Activated CD8-positive, alpha-beta memory T cell treated with anti-CD3 and anti-CD28 coated beads, Interleukin-2, amount 50 U/mL, for 1 hour (primary cell): ENCODE results near the gene PTPRT.

Experiments used
- DNase-seq: peaks from one replicate; pipeline ENCODE4 v3.0.0-alpha.2; 2020; ENCODE audit errors: extremely low read depth

PTPRT gene

GRCh38 chr20:43123180-43123579 is 66.5 kb downstream of the PTPRT start:
- no peak for DNase-seq

GRCh38 chr20:43119720-43120119 is 70.0 kb downstream of the PTPRT start:
- DNase-seq: no peak

- DNase-seq: no peak
Observed at GRCh38 chr20:43102394-43102793, 87.3 kb downstream of the PTPRT start.

GRCh38 chr20:43096931-43097260 is 92.8 kb downstream of the PTPRT start:
- DNase-seq: no peak

GRCh38 chr20:43096126-43096930 is 93.4 kb downstream of the PTPRT start:
- no peak for DNase-seq

DNA sequence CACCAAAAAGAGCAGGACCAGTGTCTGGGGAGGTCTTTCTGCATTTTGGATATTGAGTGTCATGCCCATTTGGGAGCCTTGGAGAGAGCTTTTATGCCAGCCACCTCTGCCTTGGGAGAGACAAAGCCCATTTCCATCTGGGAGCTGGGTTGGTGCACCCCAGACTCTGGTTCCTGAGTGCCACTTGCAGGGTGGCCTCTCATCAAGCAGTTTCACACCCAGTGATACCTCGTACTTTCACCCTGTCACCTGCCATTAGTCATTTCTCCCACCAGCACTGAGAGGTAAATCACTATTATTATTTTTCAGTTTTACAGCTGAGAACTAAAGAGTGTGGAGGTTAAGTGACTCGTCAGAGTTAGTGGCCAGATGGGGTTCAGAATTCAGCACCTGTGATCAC is 94.7 kb downstream of the PTPRT start:
- DNase-seq: no peak

- no peak for DNase-seq
Observed at GRCh38 chr20:43092386-43093088, 97.2 kb downstream of the PTPRT start.

DNA sequence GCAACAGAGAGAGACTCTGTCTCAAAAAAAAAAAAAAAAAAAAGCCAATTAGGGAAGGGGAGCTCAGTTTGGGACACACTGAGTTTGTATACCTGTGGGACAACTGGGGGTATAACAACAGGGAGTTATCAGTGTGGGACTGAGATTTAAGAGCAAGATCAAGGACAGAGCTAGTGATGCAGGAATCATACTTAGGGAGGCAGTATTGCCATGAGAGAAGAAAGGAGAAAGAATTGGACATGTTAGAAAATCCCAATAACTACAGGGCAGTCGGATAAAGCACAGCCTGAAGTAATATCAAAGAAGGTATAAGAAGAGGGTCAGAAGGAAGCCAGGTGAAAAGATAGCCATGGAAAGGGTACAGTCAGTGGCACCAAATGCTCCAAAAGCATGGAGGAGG is 121.2 kb downstream of the PTPRT start:
- DNase-seq: no peak

DNA sequence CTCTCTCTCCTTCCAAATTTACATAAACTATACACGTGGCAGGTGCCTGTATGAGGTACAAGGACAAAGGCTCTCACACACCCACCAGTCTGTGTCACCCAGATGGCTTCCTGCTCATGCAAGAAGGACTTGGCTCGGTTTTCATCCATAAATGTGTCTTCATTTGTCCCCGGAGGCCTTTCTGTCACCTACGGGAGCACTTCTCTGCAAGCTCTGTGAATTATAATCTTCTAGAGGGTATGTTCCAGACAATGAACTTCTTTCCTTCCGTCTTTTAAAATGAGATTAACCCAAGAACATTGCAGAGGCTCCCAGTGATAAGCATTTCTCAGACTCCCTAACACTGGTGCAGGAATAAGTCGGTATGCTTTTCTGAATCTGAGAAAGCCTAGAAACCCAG is 123.6 kb downstream of the PTPRT start:
- no peak for DNase-seq

GRCh38 chr20:43065299-43065698 is 124.4 kb downstream of the PTPRT start:
- no peak for DNase-seq

GRCh38 chr20:43058077-43058476 is 131.6 kb downstream of the PTPRT start:
- DNase-seq: no peak

DNA sequence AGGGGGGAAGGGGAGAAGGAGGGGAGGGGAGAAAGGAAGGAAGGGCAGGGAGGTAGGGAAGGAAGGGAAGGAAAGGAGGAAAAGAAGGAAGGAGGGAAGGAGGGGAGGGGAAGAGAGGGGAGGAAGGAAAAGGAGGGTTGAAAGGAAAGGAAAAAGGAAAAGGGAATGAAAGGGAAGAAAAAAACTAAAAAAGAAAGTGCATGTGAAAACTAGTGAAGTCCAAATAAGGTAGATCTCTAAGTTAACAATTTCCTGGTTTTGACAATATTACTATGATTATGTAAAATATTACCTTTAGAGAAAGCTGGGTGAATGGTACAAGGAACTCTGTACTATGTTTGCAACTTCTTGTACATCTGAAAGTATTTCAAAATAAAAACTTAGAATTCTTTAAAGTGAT is 132.4 kb downstream of the PTPRT start:
- DNase-seq: no peak

- no peak for DNase-seq
Observed at GRCh38 chr20:43055181-43055884, 134.4 kb downstream of the PTPRT start.

- DNase-seq: no peak
Observed at GRCh38 chr20:43052532-43052931, 137.2 kb downstream of the PTPRT start.

DNA sequence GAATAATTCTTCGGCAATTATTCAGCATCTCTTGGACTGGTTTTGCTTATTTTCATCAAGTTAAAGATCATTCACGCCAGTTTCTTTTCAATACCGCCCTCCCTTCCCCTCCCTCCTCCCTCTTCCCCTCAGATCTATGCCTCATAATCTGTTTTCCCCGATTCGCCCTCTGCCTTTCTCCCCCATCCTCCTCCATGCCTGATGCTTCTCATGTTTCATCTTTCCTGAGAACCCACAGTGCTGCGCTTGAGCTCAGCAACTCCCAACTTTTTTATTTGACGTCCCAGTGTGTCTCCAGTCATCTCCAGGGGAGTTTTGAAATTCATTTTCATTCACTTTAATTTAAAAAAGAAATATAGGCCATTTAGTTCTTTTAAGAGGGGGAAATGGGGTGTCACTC is 142.7 kb downstream of the PTPRT start:
- DNase-seq: no peak

DNA sequence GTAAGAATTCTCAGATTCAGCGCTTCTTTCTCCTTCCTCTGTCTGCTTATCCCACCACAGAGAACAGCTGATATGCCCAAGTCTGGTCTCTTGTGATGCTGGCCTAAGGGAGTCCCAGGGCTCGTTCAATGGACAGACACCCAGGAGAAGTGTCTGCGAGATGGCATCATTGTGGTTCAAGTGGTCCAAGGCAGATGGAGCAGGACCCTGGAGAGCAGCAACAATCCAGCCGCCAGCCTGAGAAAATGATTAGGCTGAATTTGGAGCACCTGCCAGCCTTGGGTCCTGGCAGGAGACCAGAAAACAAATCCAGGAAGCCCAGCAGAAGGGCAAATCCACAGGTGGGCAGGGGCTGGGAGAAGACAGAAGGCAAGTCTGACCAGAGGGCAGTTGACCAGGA is 145.8 kb downstream of the PTPRT start:
- no peak for DNase-seq

- DNase-seq: no peak
Observed at GRCh38 chr20:43040427-43040826, 149.3 kb downstream of the PTPRT start.

DNA sequence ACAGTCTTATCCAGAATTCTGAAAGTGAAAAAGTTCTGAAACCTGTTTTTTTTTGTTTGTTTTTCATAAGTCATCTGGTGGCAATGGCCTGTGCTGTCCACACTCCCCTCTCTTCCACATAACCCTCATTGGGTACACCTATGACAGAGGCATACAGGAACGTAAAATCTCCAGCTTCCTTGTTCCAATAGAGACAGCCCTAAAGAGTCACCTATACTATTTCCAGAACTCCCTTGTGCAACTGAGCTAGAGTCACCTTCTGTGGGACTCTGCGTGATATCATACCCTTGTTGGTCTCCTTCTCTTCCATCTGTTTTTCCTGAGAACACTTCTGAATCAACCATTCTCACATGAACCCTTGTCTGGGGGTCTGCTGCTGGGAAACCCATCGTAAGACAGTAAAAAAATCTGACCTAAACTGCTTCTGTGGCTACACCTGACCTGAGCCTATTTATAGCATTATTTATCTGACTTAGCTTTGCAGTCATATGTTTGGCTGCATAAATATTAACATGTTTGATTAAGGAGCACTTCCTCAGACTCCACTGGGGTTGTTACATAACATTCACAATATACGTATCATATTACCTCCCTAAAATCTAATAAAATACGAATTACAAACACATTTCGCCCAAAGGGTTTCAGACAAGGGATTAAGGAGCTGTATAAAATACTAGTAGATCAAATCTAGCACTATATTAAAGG is 151.9 kb downstream of the PTPRT start:
- DNase-seq: no peak

DNA sequence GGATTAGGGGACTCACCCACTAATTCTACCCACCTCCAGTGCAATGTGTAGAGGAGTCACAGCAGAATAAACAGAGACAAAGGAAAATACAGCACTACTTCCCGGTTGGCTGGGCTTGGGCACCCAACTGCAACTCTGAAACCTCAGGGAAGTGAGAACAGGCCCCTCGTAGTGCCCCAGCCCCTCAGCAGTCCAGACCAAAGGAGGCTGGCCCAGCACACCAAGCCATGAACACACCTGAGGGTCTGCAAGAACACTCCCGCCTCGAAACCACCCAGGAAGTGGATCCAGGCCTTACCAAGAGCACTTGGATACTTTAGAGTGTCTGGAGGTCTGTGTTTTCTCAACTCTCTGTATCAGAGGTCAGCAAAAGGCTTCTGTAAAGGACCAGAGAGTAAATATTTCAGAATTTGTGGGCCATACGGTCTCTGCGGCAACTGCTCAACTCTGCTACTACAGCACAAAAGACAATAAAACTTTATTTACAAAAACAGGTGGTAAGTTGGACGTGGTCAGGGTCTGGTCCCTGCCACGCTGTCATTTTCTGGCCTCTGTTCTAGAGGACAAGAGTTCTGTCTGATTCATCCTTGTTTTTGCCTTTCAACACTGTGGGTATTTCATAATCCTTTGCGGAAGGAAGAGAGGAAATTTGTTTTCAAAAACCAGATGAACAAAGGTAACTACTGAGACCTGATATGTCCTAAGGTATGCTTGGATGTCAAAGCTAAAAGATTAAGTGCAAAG is 154.6 kb downstream of the PTPRT start:
- no peak for DNase-seq

- DNase-seq: no peak
Observed at GRCh38 chr20:43032459-43032858, 157.2 kb downstream of the PTPRT start.

DNA sequence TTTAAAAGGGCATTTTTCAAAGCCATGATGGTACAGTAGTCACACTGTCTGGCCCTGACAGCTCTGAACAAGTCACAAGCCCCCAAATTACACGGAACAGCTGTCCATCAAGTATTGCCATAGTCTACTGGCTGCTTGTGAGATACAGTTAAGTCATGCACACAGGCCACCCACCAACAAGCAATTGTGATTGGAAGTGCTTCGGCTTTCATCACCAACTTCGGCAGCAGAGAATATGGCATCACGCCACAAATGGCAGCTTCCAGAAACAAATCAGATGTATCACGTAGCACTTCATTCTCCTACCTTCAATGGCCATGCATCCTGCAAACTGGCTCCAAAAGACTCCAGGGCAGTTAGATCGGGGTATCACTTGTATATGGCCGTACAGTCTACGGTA is 160.5 kb downstream of the PTPRT start:
- no peak for DNase-seq

- no peak for DNase-seq
Observed at GRCh38 chr20:43028470-43028869, 161.2 kb downstream of the PTPRT start.
